PFSK-1 (cell line): Measurements from ENCODE around the gene KLHL7.

Experiments
- POLR2AphosphoS5 ChIP-seq: IDR thresholded peaks from 2 replicates; pipeline ENCODE4 v1.6.1; 2012; ENCODE audit warnings: low read depth, mild to moderate bottlenecking, control low read depth, low read length, moderate library complexity
- SIN3A ChIP-seq: IDR thresholded peaks from 2 replicates; pipeline ENCODE4 v1.6.1; 2012; ENCODE audit warnings: mild to moderate bottlenecking, low read length, moderate library complexity, borderline replicate concordance; ENCODE audit not compliant: insufficient read depth
- TAF1 ChIP-seq: IDR thresholded peaks from 2 replicates; pipeline ENCODE4 v1.6.1; 2012; ENCODE audit warnings: low read length, control low read depth, borderline replicate concordance; ENCODE audit not compliant: insufficient read depth
- TF ChIP-seq, protein P1 (sequence below), 2 experiments: IDR thresholded peaks; 2 replicates each; pipeline versions ENCODE4 v1.6.1 to v1.8.0; 2011 to 2012; ENCODE audit warnings: low read depth in 2 of 2, low read length in 2 of 2, control low read depth in 1 of 2, inconsistent platforms in 1 of 2, mild to moderate bottlenecking in 1 of 2, moderate library complexity in 1 of 2; ENCODE audit not compliant: insufficient read depth in 1 of 2

- TF ChIP-seq, protein P1, sequence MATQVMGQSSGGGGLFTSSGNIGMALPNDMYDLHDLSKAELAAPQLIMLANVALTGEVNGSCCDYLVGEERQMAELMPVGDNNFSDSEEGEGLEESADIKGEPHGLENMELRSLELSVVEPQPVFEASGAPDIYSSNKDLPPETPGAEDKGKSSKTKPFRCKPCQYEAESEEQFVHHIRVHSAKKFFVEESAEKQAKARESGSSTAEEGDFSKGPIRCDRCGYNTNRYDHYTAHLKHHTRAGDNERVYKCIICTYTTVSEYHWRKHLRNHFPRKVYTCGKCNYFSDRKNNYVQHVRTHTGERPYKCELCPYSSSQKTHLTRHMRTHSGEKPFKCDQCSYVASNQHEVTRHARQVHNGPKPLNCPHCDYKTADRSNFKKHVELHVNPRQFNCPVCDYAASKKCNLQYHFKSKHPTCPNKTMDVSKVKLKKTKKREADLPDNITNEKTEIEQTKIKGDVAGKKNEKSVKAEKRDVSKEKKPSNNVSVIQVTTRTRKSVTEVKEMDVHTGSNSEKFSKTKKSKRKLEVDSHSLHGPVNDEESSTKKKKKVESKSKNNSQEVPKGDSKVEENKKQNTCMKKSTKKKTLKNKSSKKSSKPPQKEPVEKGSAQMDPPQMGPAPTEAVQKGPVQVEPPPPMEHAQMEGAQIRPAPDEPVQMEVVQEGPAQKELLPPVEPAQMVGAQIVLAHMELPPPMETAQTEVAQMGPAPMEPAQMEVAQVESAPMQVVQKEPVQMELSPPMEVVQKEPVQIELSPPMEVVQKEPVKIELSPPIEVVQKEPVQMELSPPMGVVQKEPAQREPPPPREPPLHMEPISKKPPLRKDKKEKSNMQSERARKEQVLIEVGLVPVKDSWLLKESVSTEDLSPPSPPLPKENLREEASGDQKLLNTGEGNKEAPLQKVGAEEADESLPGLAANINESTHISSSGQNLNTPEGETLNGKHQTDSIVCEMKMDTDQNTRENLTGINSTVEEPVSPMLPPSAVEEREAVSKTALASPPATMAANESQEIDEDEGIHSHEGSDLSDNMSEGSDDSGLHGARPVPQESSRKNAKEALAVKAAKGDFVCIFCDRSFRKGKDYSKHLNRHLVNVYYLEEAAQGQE (IDR thresholded peaks at IDR 0.05; ENCODE audit: insufficient read depth in 1 of 2, low read depth in 2 of 2, low read length in 2 of 2): no peak
- TF ChIP-seq POLR2AphosphoS5 (no peak), SIN3A (no peak), TAF1 (no peak)
Observed at GRCh38 chr7:23106823-23107663, 1.5 kb downstream of the KLHL7 start.
